GM13976 (cell line): ENCODE data around the gene OSBPL2.

Experiments
- DNase-seq: peaks from one replicate; pipeline ENCODE4 v3.0.0; 2012; ENCODE audit warnings: low spot score
- in situ Hi-C: fragments of 300-500 bp; cut with MboI; formaldehyde crosslinking; loops from one replicate; pipeline ENCODE4 v1.12.0; 2022; ENCODE audit warnings: low sequenced_read_pairs, mixed read lengths, inconsistent platforms; ENCODE audit not compliant: unreplicated experiment
- TF ChIP-seq, protein P1 (sequence below): IDR thresholded peaks from 2 replicates; pipeline ENCODE4 v1.5.1; 2012; ENCODE audit warnings: borderline replicate concordance, mild to moderate bottlenecking; ENCODE audit not compliant: insufficient read depth; ENCODE audit errors: extremely low read depth, missing control alignments, control extremely low read depth

Gene OSBPL2

GRCh38 chr20:62285151-62285550 is 46.8 kb downstream of the OSBPL2 start:
- in situ Hi-C loops, result no loop called here
- no peak for DNase-seq
- TF ChIP-seq, protein P1, sequence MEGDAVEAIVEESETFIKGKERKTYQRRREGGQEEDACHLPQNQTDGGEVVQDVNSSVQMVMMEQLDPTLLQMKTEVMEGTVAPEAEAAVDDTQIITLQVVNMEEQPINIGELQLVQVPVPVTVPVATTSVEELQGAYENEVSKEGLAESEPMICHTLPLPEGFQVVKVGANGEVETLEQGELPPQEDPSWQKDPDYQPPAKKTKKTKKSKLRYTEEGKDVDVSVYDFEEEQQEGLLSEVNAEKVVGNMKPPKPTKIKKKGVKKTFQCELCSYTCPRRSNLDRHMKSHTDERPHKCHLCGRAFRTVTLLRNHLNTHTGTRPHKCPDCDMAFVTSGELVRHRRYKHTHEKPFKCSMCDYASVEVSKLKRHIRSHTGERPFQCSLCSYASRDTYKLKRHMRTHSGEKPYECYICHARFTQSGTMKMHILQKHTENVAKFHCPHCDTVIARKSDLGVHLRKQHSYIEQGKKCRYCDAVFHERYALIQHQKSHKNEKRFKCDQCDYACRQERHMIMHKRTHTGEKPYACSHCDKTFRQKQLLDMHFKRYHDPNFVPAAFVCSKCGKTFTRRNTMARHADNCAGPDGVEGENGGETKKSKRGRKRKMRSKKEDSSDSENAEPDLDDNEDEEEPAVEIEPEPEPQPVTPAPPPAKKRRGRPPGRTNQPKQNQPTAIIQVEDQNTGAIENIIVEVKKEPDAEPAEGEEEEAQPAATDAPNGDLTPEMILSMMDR, result no peak

DNA sequence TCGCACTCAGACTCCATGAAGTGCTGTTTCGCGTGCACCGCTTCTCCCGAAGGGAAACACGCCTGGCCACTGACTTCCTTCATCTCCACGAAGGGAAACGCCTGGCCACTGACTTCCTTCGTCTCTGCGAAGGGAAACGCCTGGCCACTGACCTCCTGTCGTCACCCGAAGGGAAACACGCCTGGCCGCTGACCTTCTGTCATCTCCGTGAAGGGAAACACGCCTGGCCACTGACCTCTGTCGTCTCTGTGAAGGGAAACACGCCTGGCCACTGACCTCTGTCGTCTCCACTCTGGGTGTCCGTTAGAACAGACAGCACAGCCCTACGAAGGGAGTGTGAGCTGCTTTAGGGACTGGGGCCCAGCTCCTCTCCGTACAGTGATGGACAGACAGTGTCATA is 47.4 kb downstream of the OSBPL2 start:
- in situ Hi-C loops, result no loop called here
- TF ChIP-seq, protein P1, result no peak
- DNase-seq, result no peak

- TF ChIP-seq, protein P1, result no peak
- DNase-seq, result no peak
- in situ Hi-C loops, result no loop called here
These were observed 48.3 kb downstream of the OSBPL2 start for GRCh38 chr20:62286493-62287064.

- in situ Hi-C loops, result no loop called here
- TF ChIP-seq, protein P1, result no peak
- no peak for DNase-seq
These were observed 48.8 kb downstream of the OSBPL2 start for GRCh38 chr20:62287129-62287528.

- TF ChIP-seq, protein P1, result no peak
- DNase-seq, result no peak
- in situ Hi-C loops, result no loop called here
These were observed 49.6 kb downstream of the OSBPL2 start for GRCh38 chr20:62287759-62288534.

DNA sequence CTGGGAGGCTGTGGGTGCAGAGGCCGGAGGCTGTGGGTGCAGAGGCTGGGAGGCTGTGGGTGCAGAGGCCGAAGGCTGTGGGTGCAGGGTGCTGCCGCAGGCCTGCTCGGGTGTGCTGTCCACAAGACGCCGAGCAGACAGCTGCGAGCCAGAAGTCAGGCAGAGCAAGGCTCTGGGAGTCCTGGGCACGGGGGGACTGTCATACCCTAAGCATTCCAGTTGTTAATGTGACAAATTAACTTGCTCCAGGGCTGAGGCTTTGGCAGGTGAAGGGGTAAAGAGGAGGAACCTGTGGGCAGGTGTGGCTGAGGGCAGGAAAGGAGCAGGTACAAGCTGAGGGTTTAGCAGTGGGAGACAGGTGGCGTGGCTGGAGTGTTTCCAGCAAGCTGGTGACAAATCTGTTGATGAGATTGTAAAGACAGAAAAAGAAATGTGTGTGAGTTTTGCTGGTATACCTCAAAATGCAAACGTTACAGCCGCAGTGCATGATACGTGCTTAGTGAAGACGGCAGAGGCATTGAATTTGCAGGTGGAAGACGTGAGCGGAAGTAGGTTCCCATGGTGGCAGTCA is 50.3 kb downstream of the OSBPL2 start:
- TF ChIP-seq, protein P1, result no peak
- in situ Hi-C loops, result no loop called here
- no peak for DNase-seq

DNA sequence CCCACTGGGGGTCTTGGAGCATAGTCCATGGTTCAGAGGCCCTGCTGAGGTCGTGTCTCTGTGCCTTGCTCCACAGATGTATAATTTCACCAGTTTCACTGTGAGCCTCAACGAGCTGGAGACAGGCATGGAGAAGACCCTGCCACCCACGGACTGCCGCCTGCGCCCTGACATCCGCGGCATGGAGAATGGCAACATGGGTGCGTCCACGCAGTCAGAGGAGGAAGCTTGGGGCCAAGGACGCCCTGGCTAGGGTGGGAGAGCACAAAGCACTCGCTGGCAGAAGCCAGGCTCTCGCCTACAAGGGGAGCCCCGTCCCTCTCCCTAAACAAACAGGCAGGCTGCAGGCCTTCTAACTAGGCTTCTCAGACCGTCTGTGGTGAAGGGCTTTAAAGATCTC is 50.8 kb downstream of the OSBPL2 start:
- TF ChIP-seq, protein P1, result no peak
- no peak for DNase-seq
- in situ Hi-C loops, result no loop called here
